ENCODE data around the gene PIK3CA. TPM values are rescaled to one million over a fixed set of nuclear protein-coding genes. Genes with fewer than 3 reads are reported as not detected.
"Not testable (repeated sequence)": the region's sequence is repeated elsewhere in the genome, so short reads cannot be mapped to it uniquely, and the experiment has no call there.

PIK3CA gene
- polyA plus RNA-seq, 1 experiment, result 21.4 TPM

DNA sequence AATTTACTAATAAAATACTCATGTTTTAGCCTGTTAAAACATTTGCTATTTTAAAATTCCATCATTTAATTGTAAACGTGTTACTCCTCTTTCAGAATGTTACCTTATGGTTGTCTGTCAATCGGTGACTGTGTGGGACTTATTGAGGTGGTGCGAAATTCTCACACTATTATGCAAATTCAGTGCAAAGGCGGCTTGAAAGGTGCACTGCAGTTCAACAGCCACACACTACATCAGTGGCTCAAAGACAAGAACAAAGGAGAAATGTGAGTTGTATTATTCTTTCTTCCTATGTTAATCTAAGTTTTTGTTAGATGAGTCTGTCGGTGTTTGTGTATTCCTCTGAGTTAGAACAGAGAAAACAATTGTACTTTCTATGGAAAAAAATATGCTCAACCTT is 81.0 kb downstream of the PIK3CA start:
- DNase-seq (ENCODE audit: low read depth, low spot score), result no peak
- Histone ChIP-seq H3K9me3 (ENCODE audit: control insufficient read depth, insufficient read depth, low read length) (no peaks in the 10 kb centered on the region), H3K27me3 (ENCODE audit: control insufficient read depth, insufficient read depth, low read length) (no peaks in the 10 kb centered on the region), H3K27ac (ENCODE audit: low read depth, low read length) (no peak overlapping the region), H3K4me3 (ENCODE audit: low read depth, low read length) (no peak overlapping the region)
- POLR2A ChIA-PET, result no interaction called here
- TF ChIP-seq, protein P1, sequence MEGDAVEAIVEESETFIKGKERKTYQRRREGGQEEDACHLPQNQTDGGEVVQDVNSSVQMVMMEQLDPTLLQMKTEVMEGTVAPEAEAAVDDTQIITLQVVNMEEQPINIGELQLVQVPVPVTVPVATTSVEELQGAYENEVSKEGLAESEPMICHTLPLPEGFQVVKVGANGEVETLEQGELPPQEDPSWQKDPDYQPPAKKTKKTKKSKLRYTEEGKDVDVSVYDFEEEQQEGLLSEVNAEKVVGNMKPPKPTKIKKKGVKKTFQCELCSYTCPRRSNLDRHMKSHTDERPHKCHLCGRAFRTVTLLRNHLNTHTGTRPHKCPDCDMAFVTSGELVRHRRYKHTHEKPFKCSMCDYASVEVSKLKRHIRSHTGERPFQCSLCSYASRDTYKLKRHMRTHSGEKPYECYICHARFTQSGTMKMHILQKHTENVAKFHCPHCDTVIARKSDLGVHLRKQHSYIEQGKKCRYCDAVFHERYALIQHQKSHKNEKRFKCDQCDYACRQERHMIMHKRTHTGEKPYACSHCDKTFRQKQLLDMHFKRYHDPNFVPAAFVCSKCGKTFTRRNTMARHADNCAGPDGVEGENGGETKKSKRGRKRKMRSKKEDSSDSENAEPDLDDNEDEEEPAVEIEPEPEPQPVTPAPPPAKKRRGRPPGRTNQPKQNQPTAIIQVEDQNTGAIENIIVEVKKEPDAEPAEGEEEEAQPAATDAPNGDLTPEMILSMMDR (IDR thresholded peaks at IDR 0.05; ENCODE audit: low read depth, low read length), result no peak
- CTCF ChIA-PET, result no interaction called here

DNA sequence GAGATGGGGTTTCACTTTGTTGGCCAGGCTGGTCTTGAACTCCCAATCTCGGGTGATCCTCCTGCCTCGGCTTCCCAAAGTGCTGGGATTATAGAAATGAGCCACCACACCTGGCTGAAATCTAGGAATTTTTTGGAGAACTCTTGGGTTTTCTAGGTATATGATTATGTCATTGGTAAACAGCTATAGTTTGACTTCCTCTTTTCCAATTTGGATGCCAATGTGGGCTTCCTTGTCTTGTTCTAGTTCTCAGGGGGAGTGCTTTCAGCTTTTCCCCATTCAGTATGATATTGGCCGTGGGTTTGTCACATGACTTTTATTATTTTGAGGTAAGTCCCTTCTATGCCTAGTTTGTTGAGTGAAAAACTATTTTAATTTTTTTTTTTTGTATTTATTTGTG is 84.9 kb downstream of the PIK3CA start:
- TF ChIP-seq, protein P1 (IDR thresholded peaks at IDR 0.05; ENCODE audit: low read depth, low read length), result no peak
- Histone ChIP-seq H3K27ac (ENCODE audit: low read depth, low read length) (no peak overlapping the region), H3K4me3 (ENCODE audit: low read depth, low read length) (no peak overlapping the region), H3K9me3 (ENCODE audit: control insufficient read depth, insufficient read depth, low read length) (no peaks in the 10 kb centered on the region), H3K27me3 (ENCODE audit: control insufficient read depth, insufficient read depth, low read length) (no peaks in the 10 kb centered on the region)
- ChIA-PET CTCF (interaction anchor here (1.7 kb wide), 1 partner anchor 86 kb away, joined by 4 read pairs; no protein-coding TSS in a partner anchor), POLR2A (no interaction called here)
- no peak for DNase-seq (ENCODE audit: low read depth, low spot score)

DNA sequence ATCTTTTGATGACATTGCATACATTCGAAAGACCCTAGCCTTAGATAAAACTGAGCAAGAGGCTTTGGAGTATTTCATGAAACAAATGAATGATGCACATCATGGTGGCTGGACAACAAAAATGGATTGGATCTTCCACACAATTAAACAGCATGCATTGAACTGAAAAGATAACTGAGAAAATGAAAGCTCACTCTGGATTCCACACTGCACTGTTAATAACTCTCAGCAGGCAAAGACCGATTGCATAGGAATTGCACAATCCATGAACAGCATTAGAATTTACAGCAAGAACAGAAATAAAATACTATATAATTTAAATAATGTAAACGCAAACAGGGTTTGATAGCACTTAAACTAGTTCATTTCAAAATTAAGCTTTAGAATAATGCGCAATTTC is 86.0 kb downstream of the PIK3CA start:
- ChIA-PET POLR2A (no interaction called here), CTCF (interaction anchor here (1.0 to 1.7 kb wide), 3 partner anchors 81 to 219 kb away, joined by 3 to 4 read pairs (median 3); no protein-coding TSS in a partner anchor)
- Histone ChIP-seq H3K27ac (ENCODE audit: low read depth, low read length) (no peak overlapping the region), H3K9me3 (ENCODE audit: control insufficient read depth, insufficient read depth, low read length) (no peaks in the 10 kb centered on the region), H3K27me3 (ENCODE audit: control insufficient read depth, insufficient read depth, low read length) (no peaks in the 10 kb centered on the region), H3K4me3 (ENCODE audit: low read depth, low read length) (no peak overlapping the region)
- TF ChIP-seq, protein P1 (IDR thresholded peaks at IDR 0.05; ENCODE audit: low read depth, low read length), result no peak
- no peak for DNase-seq (ENCODE audit: low read depth, low spot score)

DNA sequence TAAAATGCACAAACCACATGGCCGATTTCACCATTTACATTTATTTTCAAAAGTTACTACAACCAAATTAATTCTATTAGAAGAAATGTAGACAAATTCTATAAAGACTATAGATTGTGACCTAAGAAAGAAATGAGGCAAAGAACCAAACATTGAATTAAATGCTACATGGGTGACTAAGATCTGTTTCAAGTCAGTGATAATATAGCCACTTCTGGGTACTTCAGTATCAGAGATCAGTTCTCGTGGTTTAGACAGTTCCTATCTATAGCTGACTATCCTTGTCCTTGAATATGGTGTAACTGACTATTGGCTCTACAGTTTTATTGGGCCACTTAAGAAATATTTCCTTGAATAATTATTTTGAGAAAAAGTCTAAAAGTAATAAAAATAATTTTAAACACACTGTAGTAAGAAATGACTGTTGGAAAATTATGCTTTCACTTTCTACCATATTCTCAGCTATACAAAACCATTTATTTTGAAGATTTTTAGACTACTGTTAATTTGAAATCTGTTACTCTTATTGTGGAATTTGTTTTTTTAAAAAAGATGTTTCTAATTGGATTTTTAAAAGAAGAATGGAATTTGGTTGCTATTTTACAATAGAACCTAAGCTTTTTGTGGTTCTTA is 88.6 kb downstream of the PIK3CA start:
- ChIA-PET POLR2A (no interaction called here), CTCF (no interaction called here)
- no peaks in the 10 kb centered on the region for H3K27me3 ChIP-seq (ENCODE audit: control insufficient read depth, insufficient read depth, low read length)
- no peak for DNase-seq (ENCODE audit: low read depth, low spot score)
- TF ChIP-seq, protein P1 (IDR thresholded peaks at IDR 0.05; ENCODE audit: low read depth, low read length), result no peak
- H3K27ac ChIP-seq (ENCODE audit: low read depth, low read length), result no peak overlapping the region
- no peaks in the 10 kb centered on the region for H3K9me3 ChIP-seq (ENCODE audit: control insufficient read depth, insufficient read depth, low read length)
- no peak overlapping the region for H3K4me3 ChIP-seq (ENCODE audit: low read depth, low read length)

DNA sequence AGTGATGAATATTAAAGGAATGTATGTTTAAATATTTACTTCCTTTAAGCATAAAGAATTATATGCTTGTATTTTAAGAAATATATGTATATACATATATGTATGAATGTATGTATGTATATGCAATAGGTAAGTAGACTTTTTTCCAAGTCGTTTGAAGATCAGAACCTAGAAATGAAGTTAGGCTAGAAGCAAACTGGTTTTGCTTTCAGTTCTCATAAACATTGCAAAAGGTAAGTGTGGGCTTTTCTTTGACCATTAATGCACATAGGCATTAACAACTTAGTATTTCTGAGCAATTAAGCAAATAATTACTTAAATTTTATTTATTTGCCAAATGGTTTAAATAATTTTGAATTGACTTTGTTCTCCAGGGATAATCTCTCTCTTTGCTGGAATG is 92.1 kb downstream of the PIK3CA start:
- H3K27ac ChIP-seq (ENCODE audit: low read depth, low read length); POLR2A ChIA-PET; H3K9me3 ChIP-seq (ENCODE audit: control insufficient read depth, insufficient read depth, low read length); H3K27me3 ChIP-seq (ENCODE audit: control insufficient read depth, insufficient read depth, low read length); H3K4me3 ChIP-seq (ENCODE audit: low read depth, low read length); DNase-seq (ENCODE audit: low read depth, low spot score): not testable (repeated sequence)
- CTCF ChIA-PET, result interaction anchor here (1.9 kb wide), 1 partner anchor 224 kb away, joined by 4 read pairs; no protein-coding TSS in a partner anchor

DNA sequence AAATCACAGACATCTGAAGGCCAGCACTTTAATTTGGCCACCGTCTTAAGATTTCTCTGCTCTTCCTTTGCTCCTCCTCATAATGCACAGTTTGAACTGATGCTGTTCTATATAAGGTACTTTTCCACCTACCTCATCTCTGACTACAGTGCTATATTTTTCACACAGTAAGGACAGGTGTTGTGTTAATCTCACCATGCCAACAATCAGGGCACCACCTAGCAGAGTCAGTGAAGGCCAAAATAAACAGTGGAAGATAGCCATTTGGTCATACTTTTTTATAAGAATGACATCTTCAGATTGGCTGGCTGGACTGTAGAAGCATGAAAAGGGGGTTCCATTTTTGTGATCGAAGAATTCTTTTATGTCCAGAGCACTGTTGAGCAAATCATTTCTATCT is 94.7 kb downstream of the PIK3CA start:
- POLR2A ChIA-PET; H3K9me3 ChIP-seq (ENCODE audit: control insufficient read depth, insufficient read depth, low read length); H3K27me3 ChIP-seq (ENCODE audit: control insufficient read depth, insufficient read depth, low read length); H3K27ac ChIP-seq (ENCODE audit: low read depth, low read length); DNase-seq (ENCODE audit: low read depth, low spot score); H3K4me3 ChIP-seq (ENCODE audit: low read depth, low read length); CTCF ChIA-PET: not testable (repeated sequence)
